Measurements from ENCODE around the gene DNASE1L1.

The DNASE1L1 gene

DNA sequence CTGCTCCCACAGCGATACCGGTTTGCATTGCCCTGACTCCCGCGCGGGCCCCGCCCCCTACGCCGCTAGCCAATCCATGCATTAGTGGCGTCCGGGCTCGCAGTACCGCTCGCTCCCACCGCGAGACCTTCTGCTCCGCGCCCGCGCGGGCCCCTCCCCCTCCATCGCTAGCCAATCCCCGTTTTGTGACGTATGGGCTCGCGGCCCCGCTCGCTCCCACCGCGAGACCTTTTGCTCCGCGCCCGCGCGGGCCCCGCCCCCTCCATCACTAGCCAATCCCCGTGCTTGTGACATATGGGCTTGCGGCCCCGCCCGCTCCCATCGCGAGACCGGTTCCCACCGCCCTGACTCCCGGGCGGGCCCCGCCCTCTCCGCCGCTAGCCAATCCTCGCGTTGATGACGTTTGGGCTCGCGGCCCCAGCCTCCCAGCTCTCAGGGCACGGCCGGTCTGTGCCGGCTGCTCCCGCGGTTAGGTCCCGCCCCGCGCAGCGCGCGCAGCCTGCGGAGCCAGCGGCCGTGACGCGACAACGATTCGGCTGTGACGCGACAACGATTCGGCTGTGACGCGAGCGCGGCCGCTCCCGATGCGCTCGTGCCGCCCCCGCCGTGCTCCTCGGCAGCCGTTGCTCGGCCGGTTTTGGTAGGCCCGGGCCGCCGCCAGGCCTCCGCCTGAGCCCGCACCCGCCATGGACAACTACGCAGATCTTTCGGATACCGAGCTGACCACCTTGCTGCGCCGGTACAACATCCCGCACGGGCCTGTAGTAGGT lies 30.1 kb downstream of the DNASE1L1 start, which contains the start of gene EMD:
TSS of gene EMD (plus strand) at position 497 of the 770 bp plus-strand sequence. CDS start at position 687, 190 bp downstream.
- ChIA-PET CTCF (interaction anchor here (2.0 kb wide), 1 partner anchor 148 kb away, joined by 4 read pairs; no protein-coding TSS in a partner anchor), POLR2A (no interaction called here)
- Histone ChIP-seq H3K4me3 (ENCODE audit: control insufficient read depth in 1 of 7, extremely low read depth in 1 of 7, insufficient read depth in 4 of 7, low read depth in 2 of 7, low read length in 6 of 7) (peak within 1 kb of the TSS; percentile 57 to 80 (median 71)), H3K27ac (ENCODE audit: insufficient read depth in 1 of 2, low read depth in 1 of 2, low read length in 2 of 2, poor library complexity in 1 of 2, severe bottlenecking in 2 of 2) (peak within 1 kb of the TSS; percentile 93 to 95), H3K4me1 (ENCODE audit: control extremely low read depth in 1 of 4, control insufficient read depth in 4 of 4, insufficient read depth in 4 of 4, low read length in 3 of 4) (peaks cover 0 to 31% (median 18%) of the 10 kb centered on the region in 4 experiments), H3K9me3 (ENCODE audit: control extremely low read depth in 1 of 5, control insufficient read depth in 4 of 5, insufficient read depth in 2 of 5, low read depth in 1 of 5, low read length in 4 of 5) (peaks cover 0 to 9% (median 0%) of the 10 kb centered on the region in 5 experiments), H3K36me3 (ENCODE audit: control insufficient read depth in 4 of 4, insufficient read depth in 4 of 4, low read length in 3 of 4) (peaks cover 0 to 8% (median 2%) of the 10 kb centered on the region in 4 experiments), H3K27me3 (replicated peaks in 2 of 5; ENCODE audit: control insufficient read depth in 4 of 5, insufficient read depth in 5 of 5, low read length in 4 of 5) (peaks cover 0 to 4% (median 0%) of the 10 kb centered on the region in 5 experiments)
- DNase-seq = peak; percentile 97 to 99 (median 98)
- 37% methylated on average over 66 of the region's 103 CpGs for WGBS (ENCODE audit: insufficient coverage)

DNA sequence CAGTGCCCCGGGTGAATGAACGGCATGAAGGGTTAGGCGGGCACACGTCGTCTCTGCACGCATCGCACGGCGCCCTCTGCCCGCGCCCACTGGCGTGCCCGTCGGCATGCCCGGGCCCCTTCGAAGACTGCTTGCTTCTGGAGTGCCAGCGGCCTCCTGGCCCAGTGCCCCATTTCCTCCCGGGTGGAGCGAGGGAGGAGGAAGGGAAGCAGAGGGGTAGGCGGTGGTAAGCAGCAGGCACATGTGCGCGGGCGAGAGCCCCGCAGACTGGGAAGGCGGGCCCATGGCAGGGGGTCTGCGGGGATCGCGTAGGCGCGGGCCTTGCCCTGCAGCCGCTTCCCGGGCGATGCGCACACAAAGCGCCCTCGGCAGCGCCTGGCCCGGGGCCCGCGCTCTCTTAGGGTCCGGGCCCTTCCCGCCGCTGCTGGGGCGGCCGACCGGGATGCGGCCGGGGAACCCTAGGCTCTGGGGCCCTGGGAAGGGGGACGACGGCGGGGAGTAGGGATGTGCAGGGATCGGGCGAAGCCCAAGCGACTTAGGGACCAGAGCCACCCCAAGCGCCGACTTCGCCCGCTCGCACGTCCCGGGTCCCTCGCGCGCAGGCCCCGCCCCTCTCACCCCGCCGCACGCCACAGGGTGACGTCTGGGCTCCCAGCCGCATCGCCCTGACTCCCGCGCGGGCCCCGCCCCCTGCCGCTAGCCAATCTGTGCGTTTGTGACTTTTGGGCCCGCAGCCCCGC lies 30.8 kb downstream of the DNASE1L1 start:
- peak; percentile 64 to 76 (median 69) for DNase-seq

DNA sequence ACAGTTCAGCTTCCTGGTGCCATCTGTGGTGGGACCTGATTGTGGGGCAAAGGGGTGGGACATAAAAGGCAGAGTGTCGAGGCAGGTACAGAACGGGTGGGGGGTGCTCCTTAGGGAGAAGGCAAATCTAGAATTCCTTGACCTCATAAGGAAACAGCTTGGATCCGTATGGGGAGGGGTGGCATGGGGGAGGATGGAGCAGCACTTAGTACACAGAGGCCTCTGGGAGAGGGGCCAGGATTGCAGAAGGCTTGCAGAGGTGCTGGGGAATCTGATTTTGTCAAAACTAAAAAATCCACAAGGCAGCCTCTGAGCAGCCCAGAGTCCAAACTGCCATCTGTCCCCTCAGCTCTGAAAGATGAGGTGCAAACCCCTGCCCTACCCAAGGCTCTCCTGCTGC lies 32.3 kb downstream of the DNASE1L1 start:
- 100% methylated on average over 2 of the region's 3 CpGs for WGBS (ENCODE audit: insufficient coverage)
- Histone ChIP-seq H3K4me3 (ENCODE audit: control insufficient read depth in 1 of 7, extremely low read depth in 1 of 7, insufficient read depth in 4 of 7, low read depth in 2 of 7, low read length in 6 of 7) (no peak overlapping the region), H3K27me3 (replicated peaks in 2 of 5; ENCODE audit: control insufficient read depth in 4 of 5, insufficient read depth in 5 of 5, low read length in 4 of 5) (peaks cover 0 to 14% (median 0%) of the 10 kb centered on the region in 5 experiments), H3K36me3 (ENCODE audit: control insufficient read depth in 4 of 4, insufficient read depth in 4 of 4, low read length in 3 of 4) (peaks cover 0 to 8% (median 2%) of the 10 kb centered on the region in 4 experiments), H3K9me3 (ENCODE audit: control extremely low read depth in 1 of 5, control insufficient read depth in 4 of 5, insufficient read depth in 2 of 5, low read depth in 1 of 5, low read length in 4 of 5) (peaks cover 0 to 9% (median 0%) of the 10 kb centered on the region in 5 experiments), H3K27ac (ENCODE audit: insufficient read depth in 1 of 2, low read depth in 1 of 2, low read length in 2 of 2, poor library complexity in 1 of 2, severe bottlenecking in 2 of 2) (no peak overlapping the region), H3K4me1 (ENCODE audit: control extremely low read depth in 1 of 4, control insufficient read depth in 4 of 4, insufficient read depth in 4 of 4, low read length in 3 of 4) (peaks cover 0 to 49% (median 34%) of the 10 kb centered on the region in 4 experiments)
- ChIA-PET CTCF (interaction anchor here (1.1 kb wide), 1 partner anchor 156 kb away, joined by 3 read pairs; no protein-coding TSS in a partner anchor), POLR2A (no interaction called here)
- no peak for DNase-seq

More for the DNA sequence above, 30.8 kb downstream of the DNASE1L1 start:
- peaks cover 0 to 6% (median 0%) of the 10 kb centered on the region in 5 experiments for H3K27me3 ChIP-seq (replicated peaks in 2 of 5; ENCODE audit: control insufficient read depth in 4 of 5, insufficient read depth in 5 of 5, low read length in 4 of 5)
- H3K9me3 ChIP-seq (ENCODE audit: control extremely low read depth in 1 of 5, control insufficient read depth in 4 of 5, insufficient read depth in 2 of 5, low read depth in 1 of 5, low read length in 4 of 5) = peaks cover 0 to 9% (median 0%) of the 10 kb centered on the region in 5 experiments
- H3K4me1 ChIP-seq (ENCODE audit: control extremely low read depth in 1 of 4, control insufficient read depth in 4 of 4, insufficient read depth in 4 of 4, low read length in 3 of 4) = peaks cover 0 to 38% (median 25%) of the 10 kb centered on the region in 4 experiments
- 37% methylated on average over 62 of the region's 79 CpGs for WGBS (ENCODE audit: insufficient coverage)
- CTCF ChIA-PET = interaction anchor here (0.6 to 2.0 kb wide), 2 partner anchors 149 to 441 kb away, joined by 3 to 4 read pairs; no protein-coding TSS in a partner anchor
- H3K4me3 ChIP-seq (ENCODE audit: control insufficient read depth in 1 of 7, extremely low read depth in 1 of 7, insufficient read depth in 4 of 7, low read depth in 2 of 7, low read length in 6 of 7) = peak overlapping the region in 3 of 7 experiments; percentile 43 to 52 (median 48)
- H3K36me3 ChIP-seq (ENCODE audit: control insufficient read depth in 4 of 4, insufficient read depth in 4 of 4, low read length in 3 of 4) = peaks cover 0 to 8% (median 2%) of the 10 kb centered on the region in 4 experiments
- H3K27ac ChIP-seq (ENCODE audit: insufficient read depth in 1 of 2, low read depth in 1 of 2, low read length in 2 of 2, poor library complexity in 1 of 2, severe bottlenecking in 2 of 2) = peak overlapping the region; percentile 68 to 77
- POLR2A ChIA-PET = no interaction called here

DNA sequence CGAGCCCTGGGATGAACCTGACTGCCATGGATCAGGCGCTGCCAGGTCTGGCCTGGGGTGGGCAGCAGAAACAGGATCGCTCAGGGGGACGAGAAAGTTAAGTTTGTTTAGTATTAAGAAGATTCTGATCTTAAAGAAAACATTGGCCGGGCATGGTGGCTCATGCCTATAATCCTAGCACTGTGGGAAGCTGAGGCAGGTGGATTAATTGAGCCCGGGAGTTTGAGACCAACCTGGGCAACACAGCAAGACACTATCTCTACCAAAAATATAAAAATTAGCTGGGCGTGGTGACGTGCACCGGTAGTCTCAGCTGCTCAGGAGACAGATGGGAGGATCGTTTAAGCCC lies 33.9 kb downstream of the DNASE1L1 start:
- Histone ChIP-seq H3K27me3 (replicated peaks in 2 of 5; ENCODE audit: control insufficient read depth in 4 of 5, insufficient read depth in 5 of 5, low read length in 4 of 5) (peaks cover 0 to 14% (median 0%) of the 10 kb centered on the region in 5 experiments), H3K27ac (ENCODE audit: insufficient read depth in 1 of 2, low read depth in 1 of 2, low read length in 2 of 2, poor library complexity in 1 of 2, severe bottlenecking in 2 of 2) (no peak overlapping the region), H3K4me1 (ENCODE audit: control extremely low read depth in 1 of 4, control insufficient read depth in 4 of 4, insufficient read depth in 4 of 4, low read length in 3 of 4) (peaks cover 0 to 41% (median 31%) of the 10 kb centered on the region in 4 experiments), H3K9me3 (ENCODE audit: control extremely low read depth in 1 of 5, control insufficient read depth in 4 of 5, insufficient read depth in 2 of 5, low read depth in 1 of 5, low read length in 4 of 5) (peaks cover 0 to 9% (median 0%) of the 10 kb centered on the region in 5 experiments), H3K4me3 (ENCODE audit: control insufficient read depth in 1 of 7, extremely low read depth in 1 of 7, insufficient read depth in 4 of 7, low read depth in 2 of 7, low read length in 6 of 7) (peak overlapping the region in 1 of 7 experiments; percentile 28), H3K36me3 (ENCODE audit: control insufficient read depth in 4 of 4, insufficient read depth in 4 of 4, low read length in 3 of 4) (no peaks in the 10 kb centered on the region)
- ChIA-PET POLR2A (no interaction called here), CTCF (interaction anchor here (1.6 to 2.6 kb wide), 2 partner anchors 23 to 166 kb away, joined by 4 to 13 read pairs; partner anchors contain the start of gene RPL10)
- no peak for DNase-seq
- 86% methylated on average over 7 of the region's 10 CpGs for WGBS (ENCODE audit: insufficient coverage)

DNA sequence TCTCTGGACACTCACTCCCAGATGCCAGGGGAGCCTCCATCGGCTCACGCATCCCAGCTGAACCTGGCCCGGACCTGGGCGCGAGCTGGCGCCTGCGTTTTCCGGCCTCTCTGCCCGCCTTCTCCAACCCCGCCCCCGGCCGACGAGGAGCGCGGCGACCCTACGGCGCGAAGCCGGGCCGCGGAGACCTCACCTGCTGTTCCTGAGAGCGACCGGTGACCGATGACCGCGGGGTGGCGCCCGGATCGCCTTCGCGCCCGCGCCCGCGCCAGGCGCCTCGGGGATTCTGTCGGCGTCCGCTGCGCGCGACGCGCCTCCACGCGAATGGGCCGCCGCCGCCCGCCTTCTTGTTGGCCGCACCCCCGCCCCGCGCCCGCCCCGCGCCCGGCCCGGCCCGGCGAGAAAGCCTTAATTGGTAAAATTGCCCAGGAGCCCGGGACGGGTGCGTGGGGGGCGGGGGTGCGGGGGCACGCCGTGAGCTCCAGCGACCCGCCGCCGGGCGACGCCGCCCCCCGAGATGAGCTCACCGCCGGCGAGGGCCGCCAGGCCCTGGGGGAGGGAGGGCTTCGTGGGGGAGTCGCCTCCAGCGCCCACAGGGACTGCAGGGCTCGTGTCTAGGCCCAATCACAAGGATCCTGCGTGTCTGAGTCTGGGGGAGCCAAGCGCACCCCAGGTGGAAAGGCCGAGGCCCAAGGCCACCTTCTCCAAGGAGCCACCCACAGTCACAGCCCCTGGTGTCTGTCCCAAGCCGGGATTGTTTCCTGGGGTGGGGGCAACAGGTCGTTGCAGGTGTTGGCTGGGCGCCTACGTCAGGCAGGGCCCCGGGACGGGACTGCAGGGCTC lies 34.5 kb downstream of the DNASE1L1 start, which contains the start of gene FLNA:
TSS of gene FLNA (minus strand) at position 322 of the 843 bp plus-strand sequence. CDS start 3,389 bp downstream, outside the sequence.
- 47% methylated on average over 63 of the region's 95 CpGs for WGBS (ENCODE audit: insufficient coverage)

More for the DNA sequence above, 34.5 kb downstream of the DNASE1L1 start, which contains the start of gene FLNA:
- no peaks in the 10 kb centered on the region for H3K36me3 ChIP-seq (ENCODE audit: control insufficient read depth in 4 of 4, insufficient read depth in 4 of 4, low read length in 3 of 4)
- ChIA-PET POLR2A (no interaction called here), CTCF (interaction anchor here (1.1 to 2.6 kb wide), 7 partner anchors 9 to 167 kb away, joined by 3 to 19 read pairs (median 10); partner anchors contain the start of gene RPL10)
- peaks cover 3 to 42% (median 30%) of the 10 kb centered on the region in 4 experiments for H3K4me1 ChIP-seq (ENCODE audit: control extremely low read depth in 1 of 4, control insufficient read depth in 4 of 4, insufficient read depth in 4 of 4, low read length in 3 of 4)
- peaks cover 0 to 9% (median 0%) of the 10 kb centered on the region in 5 experiments for H3K9me3 ChIP-seq (ENCODE audit: control extremely low read depth in 1 of 5, control insufficient read depth in 4 of 5, insufficient read depth in 2 of 5, low read depth in 1 of 5, low read length in 4 of 5)
- no peak within 1 kb of the TSS for H3K27ac ChIP-seq (ENCODE audit: insufficient read depth in 1 of 2, low read depth in 1 of 2, low read length in 2 of 2, poor library complexity in 1 of 2, severe bottlenecking in 2 of 2)
- peaks cover 0 to 14% (median 0%) of the 10 kb centered on the region in 5 experiments for H3K27me3 ChIP-seq (replicated peaks in 2 of 5; ENCODE audit: control insufficient read depth in 4 of 5, insufficient read depth in 5 of 5, low read length in 4 of 5)
- DNase-seq = peak in 1 of 3 donors; percentile 17
- H3K4me3 ChIP-seq (ENCODE audit: control insufficient read depth in 1 of 7, extremely low read depth in 1 of 7, insufficient read depth in 4 of 7, low read depth in 2 of 7, low read length in 6 of 7) = peak within 1 kb of the TSS in 4 of 7 experiments; percentile 4 to 61 (median 25)
